Measurements from ENCODE around the gene DPP9. TPM values are rescaled to one million over a fixed set of nuclear protein-coding genes. Genes with fewer than 3 reads are reported as not detected.
"Not testable (repeated sequence)": the region's sequence is repeated elsewhere in the genome, so short reads cannot be mapped to it uniquely, and the experiment has no call there.

The DPP9 gene
- total RNA-seq, 1 experiment from 2014 or later = 53.4 TPM

DNA sequence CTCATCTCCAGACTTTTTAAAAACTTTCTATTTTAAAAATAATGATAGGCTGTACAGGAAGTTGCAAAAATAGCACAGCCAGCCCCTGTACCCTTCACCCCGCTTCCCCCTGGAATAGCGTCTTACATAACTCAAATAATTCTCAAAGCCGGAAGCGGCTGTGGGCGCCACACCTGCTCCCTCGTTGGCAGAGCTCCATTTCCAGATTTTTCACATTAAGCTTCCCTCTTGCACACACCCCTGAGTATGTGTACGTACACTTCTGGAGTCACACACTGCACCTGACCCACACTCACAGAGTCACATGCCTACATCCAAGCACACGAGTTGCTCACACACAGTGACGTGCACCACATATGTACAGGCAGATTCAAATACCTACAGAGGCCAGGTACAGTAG, 24.9 kb upstream of the DPP9 start:
- no peaks in the 10 kb centered on the region for H3K27me3 ChIP-seq
- DNase-seq = peak; percentile 66 to 70
- no peaks in the 10 kb centered on the region for H3K36me3 ChIP-seq
- no peaks in the 10 kb centered on the region for H3K9me3 ChIP-seq (replicated peaks)
- H3K4me3 ChIP-seq = no peak overlapping the region
- H3K27ac ChIP-seq = no peak overlapping the region
- peaks cover 46% of the 10 kb centered on the region for H3K4me1 ChIP-seq

DNA sequence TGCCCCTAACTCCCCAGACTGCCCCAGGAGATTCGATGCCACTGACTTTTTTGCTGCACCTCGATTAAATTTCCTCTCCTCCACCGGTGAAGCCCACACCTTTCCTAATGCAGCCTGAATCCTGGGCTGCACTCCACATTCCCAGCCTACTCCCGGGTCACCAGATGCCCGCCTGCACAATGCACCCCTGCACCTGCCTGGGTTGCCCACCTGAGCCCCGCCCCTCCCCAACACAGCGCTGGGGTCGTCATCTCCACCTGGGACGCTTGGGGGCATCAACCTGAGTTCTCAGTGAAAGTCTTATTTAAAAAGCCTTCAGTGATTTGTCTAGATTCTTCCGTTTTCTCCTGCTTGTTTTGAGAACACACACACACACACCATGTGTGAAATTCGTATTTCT, 24.5 kb upstream of the DPP9 start:
- peaks cover 50% of the 10 kb centered on the region for H3K4me1 ChIP-seq
- no peaks in the 10 kb centered on the region for H3K36me3 ChIP-seq
- no peak overlapping the region for H3K27ac ChIP-seq

DNA sequence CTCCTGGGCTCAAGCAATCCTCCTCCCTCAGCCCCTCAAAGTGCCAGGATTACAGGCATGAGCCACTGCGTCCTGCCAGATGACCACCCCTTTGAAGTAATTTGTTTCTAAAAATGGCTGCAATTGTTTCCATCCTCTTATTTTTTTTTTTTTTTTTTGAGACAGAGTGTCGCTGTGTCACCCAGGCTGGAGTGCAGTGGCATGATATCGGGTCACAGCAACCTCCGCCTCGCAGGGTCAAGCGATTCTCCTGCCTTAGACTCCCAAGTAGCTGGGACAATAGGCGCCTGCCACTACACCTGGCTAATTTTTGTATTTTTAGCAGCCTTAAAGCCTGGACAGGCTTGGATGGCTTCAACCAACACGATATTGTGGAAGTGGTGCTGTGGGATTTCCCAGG, 22.3 kb upstream of the DPP9 start:
- H3K27me3 ChIP-seq = no peaks in the 10 kb centered on the region
- no peaks in the 10 kb centered on the region for H3K9me3 ChIP-seq (replicated peaks)
- H3K4me3 ChIP-seq = no peak overlapping the region
- DNase-seq = no peak
- no peak overlapping the region for H3K27ac ChIP-seq
- no peaks in the 10 kb centered on the region for H3K36me3 ChIP-seq
- H3K4me1 ChIP-seq = peaks cover 42% of the 10 kb centered on the region

More for the DNA sequence above, 24.5 kb upstream of the DPP9 start:
- no peak overlapping the region for H3K4me3 ChIP-seq
- no peaks in the 10 kb centered on the region for H3K27me3 ChIP-seq
- DNase-seq = no peak
- H3K9me3 ChIP-seq (replicated peaks) = no peaks in the 10 kb centered on the region

DNA sequence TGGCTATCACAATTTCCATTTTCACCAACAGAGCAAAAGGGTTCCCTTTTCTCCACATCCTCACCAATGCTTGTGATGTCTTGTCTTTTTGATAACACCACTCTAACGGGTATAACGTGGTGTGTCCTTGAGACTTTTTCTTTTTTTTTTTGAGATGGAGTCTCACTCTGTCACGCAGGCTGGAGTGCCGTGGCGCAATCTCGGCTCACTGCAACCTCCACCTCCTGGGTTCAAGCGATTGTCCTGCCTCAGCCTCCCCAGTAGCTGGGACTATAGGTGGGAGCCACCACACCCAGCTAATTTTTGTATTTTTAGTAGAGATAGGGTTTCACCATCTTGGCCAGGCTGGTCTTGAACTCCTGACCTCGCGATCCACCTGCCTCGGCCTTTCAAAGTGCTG, 21.5 kb upstream of the DPP9 start:
- Histone ChIP-seq H3K27ac (peak overlapping the region; percentile 18; the same call in 1 of the 2 replicates), H3K4me1 (peaks cover 39% of the 10 kb centered on the region)
- not testable (repeated sequence) for H3K9me3 ChIP-seq (replicated peaks); DNase-seq; H3K4me3 ChIP-seq; H3K27me3 ChIP-seq; H3K36me3 ChIP-seq

DNA sequence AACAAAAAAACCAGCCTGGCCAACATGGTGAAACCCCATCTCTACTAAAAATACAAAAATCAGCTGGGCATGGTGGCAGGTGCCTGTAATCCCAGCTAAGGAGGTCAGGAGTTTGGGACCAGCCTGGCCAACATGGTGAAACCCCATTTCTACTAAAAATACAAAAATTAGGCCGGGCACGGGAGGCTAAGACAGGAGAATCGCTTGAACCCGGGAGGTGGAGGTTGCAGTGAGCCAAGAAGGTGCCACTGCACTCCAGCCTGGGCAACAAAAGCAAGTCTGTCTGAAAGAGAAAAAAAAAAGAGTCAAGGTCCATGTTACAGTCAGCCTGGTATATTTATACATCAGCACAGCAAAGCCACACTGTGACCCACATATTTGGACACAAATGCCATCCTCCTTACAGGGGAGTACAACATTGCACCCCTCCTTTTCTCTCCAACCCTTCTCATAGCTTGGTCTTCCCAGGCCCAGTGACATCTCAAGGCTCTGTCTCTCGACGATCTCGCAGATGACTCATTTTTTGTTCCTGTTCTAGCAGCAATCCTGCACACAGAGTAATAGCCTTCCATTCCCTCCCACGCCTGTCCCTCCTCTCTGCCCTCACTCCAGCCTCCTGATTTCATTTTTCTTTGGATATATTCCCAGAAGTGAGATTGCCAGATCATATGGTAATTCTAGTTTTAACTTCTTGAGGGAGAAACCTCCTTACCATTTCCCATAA, 21.0 kb upstream of the DPP9 start:
- Histone ChIP-seq H3K4me1 (peaks cover 33% of the 10 kb centered on the region), H3K4me3 (no peak overlapping the region), H3K36me3 (no peaks in the 10 kb centered on the region), H3K9me3 (replicated peaks) (no peaks in the 10 kb centered on the region), H3K27me3 (no peaks in the 10 kb centered on the region), H3K27ac (peak overlapping the region; percentile 18; the same call in 1 of the 2 replicates)
- peak in 1 of 2 experiments; percentile 60 for DNase-seq

DNA sequence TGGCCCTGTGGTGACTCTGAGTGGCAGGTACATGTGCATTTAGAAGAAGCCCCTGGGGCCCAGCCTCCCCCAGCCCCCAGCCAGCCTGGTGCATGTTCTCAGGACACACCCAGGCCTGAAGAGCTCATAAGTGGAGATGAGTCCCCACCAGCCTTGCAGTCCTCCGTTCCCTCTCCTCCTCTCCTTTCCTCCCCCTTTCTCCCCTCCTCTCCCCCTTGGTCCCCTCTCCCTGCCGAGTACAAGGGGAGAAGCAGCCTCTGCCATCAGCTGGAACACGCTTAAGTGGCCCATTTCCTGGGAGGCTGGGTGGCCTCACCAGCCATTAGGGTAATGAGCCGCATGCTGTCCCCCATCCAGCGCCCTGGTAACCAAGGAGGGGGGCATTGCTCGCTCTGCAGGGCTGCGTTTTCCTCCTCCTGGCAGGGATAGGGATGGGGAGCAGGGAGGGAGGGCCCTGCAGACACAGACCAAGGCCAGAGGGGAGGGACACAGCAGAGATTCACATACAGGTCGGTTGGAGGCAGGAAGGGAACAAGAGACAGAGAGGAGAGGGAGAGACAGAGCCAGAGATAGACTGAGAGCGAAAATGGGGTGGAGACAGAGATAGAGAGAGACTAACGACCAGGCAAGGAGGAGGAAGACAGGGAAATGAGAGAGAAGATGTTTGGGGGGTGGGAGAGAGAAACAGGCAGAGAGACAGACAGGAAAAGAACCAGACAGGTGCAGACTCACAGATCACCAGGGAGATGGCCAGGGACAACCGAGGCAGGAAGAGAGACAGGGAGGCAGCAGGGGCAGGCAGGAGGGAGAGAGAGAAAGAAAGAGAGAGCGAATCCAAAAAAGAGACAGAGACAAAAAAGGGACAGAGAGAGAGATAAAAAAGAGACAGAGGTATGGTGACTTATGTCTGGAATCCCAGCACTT, 19.3 kb upstream of the DPP9 start:
- Histone ChIP-seq H3K27ac (peak overlapping the region; percentile 91), H3K27me3 (no peaks in the 10 kb centered on the region), H3K9me3 (replicated peaks) (no peaks in the 10 kb centered on the region), H3K4me3 (peak overlapping the region; percentile 32), H3K4me1 (peaks cover 35% of the 10 kb centered on the region), H3K36me3 (no peaks in the 10 kb centered on the region)
- DNase-seq = peak; percentile 96 to 97

DNA sequence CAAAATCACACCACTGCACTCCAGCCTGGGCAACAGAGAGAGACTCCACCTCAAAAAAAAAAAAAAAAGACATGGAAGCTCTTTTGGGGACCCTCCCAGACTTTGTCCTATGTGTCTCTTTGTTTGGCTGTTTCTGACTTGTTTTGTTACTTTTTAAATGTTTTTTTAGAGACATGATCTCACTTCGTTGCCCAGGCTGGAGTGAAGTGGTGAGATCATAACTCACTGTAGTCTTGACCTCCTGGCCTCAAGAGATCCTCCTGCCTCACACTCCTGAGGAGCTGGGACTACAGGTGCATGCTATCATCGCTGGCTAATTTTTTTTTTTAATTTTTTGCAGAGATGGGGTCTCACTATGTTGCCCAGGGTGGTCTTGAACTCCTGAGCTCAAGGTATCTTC, 16.4 kb upstream of the DPP9 start:
- Histone ChIP-seq H3K27ac (no peak overlapping the region), H3K9me3 (replicated peaks) (no peaks in the 10 kb centered on the region), H3K4me3 (no peak overlapping the region), H3K36me3 (no peaks in the 10 kb centered on the region), H3K4me1 (peaks cover 29% of the 10 kb centered on the region), H3K27me3 (no peaks in the 10 kb centered on the region)
- no peak for DNase-seq

DNA sequence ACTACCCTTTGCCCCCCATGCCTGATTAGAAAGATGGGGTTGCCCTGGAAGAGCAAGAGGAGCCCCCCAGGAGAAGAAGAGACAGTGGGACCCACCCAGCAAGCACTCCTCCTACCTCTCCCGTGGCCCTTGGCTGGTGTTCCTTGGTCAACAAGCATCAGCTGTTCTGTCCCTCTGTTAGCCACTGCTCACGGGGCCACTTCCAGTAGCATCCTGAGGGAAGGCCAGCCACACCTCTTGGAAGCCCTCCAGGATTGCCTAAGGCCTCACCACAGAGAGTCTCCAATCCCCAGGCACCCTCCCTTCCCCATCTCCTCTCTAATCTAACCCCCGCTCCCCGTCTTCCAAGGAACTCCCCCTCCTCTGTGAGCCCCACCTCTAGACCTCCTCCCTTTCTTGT, 15.1 kb upstream of the DPP9 start:
- Histone ChIP-seq H3K36me3 (no peaks in the 10 kb centered on the region), H3K4me3 (no peak overlapping the region), H3K4me1 (peaks cover 19% of the 10 kb centered on the region), H3K27ac (no peak overlapping the region), H3K9me3 (replicated peaks) (no peaks in the 10 kb centered on the region), H3K27me3 (no peaks in the 10 kb centered on the region)
- peak; percentile 53 to 66 for DNase-seq

DNA sequence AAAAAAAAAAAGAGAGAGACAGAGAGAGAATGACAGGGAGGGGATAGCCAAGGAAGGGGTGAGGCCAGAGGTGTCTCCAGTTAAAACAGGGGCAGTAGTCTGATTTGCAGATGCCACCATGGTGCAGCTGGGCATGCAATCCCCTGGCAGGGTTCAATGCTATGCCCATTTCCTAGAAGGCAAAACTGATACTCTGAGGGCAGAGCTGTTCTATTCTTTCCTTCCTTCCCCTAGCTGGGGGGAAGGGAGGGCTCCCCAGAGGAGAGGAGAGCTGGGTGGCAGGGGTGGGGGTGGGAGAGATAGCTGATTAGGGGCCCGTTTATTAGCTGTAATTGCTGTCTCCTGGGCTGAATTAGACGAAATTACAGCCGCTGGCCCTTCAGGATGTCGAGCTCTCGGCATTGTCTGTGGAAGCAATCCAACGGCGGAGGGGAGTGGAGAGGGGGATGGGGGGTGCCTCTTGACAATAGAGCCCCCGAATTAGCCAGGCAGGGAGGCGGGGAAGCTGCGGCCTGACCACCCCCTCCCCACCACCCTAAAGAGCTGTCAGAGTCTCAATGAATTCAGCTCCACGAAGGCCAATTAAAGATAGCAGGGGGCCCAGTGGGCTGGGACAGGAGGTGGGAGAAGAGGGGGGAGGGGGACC, 14.4 kb upstream of the DPP9 start:
- Histone ChIP-seq H3K36me3 (no peaks in the 10 kb centered on the region), H3K27me3 (no peaks in the 10 kb centered on the region), H3K4me1 (peaks cover 13% of the 10 kb centered on the region), H3K4me3 (no peak overlapping the region), H3K9me3 (replicated peaks) (no peaks in the 10 kb centered on the region), H3K27ac (no peak overlapping the region)
- no peak for DNase-seq

DNA sequence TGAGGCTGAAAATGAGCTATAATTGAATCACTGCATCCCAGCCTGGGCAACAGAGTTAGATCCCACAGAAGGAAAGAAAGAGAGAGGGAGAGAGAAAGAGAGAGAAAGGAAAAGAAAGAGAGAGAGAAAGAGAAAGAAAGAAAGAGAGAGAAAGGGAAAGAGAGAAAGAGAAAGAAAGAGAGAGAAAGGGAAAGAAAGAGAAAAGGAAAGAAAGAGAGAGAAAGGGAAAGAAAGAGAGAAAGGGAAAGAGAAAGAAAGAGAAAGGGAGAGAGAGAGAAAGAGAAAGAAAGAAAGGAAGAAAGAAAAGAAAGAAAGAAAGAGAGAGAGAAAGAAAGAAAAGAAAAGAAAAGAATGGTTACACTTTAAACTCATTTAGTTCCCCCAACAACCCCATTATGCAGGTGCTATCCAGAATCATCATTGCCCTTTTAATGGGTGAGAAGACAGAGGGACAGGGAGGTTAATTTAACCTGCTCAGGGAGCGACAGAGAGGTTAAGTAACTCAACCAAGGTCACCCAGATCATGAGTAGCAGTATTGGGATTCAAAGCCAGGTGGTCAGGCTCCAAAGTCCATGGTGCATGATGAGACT, 10.2 kb upstream of the DPP9 start:
- no peaks in the 10 kb centered on the region for H3K36me3 ChIP-seq
- no peaks in the 10 kb centered on the region for H3K9me3 ChIP-seq (replicated peaks)
- H3K27ac ChIP-seq = no peak overlapping the region
- H3K4me3 ChIP-seq = no peak overlapping the region
- 0 out of 2 replicates have a peak, but pooled peaks cover 2% of the 10 kb centered on the region for H3K4me1 ChIP-seq
- no peak for DNase-seq
- H3K27me3 ChIP-seq = no peaks in the 10 kb centered on the region

DNA sequence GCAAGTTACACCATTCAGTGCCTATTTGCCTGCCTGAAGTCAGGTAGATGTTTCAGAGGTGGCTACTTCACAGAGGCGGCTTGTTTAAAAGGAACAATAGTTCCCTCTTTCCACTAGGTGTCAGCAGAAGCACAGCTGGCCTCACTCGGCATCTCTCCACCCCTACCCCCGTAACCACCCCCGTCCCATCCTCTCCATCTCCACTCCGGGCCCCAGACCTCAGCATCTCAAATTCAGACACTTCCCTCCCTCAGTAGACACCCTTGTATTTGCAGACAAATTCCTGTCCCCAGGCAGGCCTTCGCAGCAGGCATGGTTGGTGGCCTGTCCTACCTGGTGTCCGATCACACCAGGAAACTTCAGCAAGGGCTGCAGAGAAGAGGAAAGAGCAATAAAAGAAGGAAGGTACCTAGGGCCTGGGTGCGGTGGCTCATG, 9.1 kb upstream of the DPP9 start:
- Histone ChIP-seq H3K27me3 (no peaks in the 10 kb centered on the region), H3K4me3 (no peak overlapping the region), H3K9me3 (replicated peaks) (no peaks in the 10 kb centered on the region), H3K27ac (no peak overlapping the region), H3K4me1 (no peaks in the 10 kb centered on the region), H3K36me3 (no peaks in the 10 kb centered on the region)
- peak; percentile 82 to 86 for DNase-seq

DNA sequence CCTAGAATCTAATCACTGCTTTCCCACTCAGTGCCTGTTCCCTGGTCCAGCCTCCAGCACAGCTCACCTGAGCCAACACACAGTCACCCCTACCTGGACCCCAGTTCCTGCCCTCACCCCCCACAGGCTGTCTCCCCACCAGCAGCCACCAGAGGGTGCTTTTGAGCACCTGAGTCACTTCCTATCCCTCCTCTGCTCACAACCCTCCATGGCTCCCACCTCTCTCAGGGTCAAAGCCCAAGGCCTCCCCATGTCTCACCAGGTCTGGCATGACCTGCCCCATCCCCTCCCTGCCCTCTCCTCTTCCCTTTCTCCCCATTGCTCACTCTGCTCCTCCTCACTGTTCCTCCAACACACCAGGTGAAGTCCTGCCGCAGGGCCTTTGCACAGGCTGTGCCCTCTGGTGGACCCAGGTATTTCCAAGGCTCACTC, 7.1 kb upstream of the DPP9 start:
- no peak overlapping the region for H3K27ac ChIP-seq
- no peaks in the 10 kb centered on the region for H3K36me3 ChIP-seq
- no peaks in the 10 kb centered on the region for H3K4me1 ChIP-seq
- no peaks in the 10 kb centered on the region for H3K27me3 ChIP-seq
- DNase-seq = peak in 1 of 2 experiments; percentile 62
- H3K4me3 ChIP-seq = no peak overlapping the region
- no peaks in the 10 kb centered on the region for H3K9me3 ChIP-seq (replicated peaks)

DNA sequence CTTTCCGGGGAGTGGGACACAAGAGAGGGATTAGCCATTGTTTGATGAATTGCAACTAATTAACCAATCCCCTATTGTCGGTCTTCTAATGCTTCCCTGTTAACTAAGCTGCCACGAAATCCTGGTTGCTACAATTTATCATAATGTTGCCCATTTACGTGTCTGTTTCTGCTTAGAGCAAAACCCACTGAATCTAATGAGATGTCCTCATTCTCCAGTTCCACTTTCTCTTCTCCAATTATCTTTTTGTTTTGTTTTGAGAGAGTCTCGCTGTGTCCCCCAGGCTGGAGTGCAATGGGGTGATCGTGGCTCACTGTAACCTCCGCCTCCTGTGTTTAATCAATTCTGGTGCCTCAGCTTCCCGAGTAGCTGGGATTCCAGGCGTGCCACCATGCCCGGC, 5.2 kb upstream of the DPP9 start:
- no peaks in the 10 kb centered on the region for H3K9me3 ChIP-seq (replicated peaks)
- H3K27ac ChIP-seq = no peak overlapping the region
- no peak for DNase-seq
- H3K27me3 ChIP-seq = no peaks in the 10 kb centered on the region
- H3K36me3 ChIP-seq = no peaks in the 10 kb centered on the region
- no peaks in the 10 kb centered on the region for H3K4me1 ChIP-seq
- no peak overlapping the region for H3K4me3 ChIP-seq
